HepG2 (cell line): ENCODE results near the gene SYT17. TPM values are rescaled to one million over a fixed set of nuclear protein-coding genes. Genes with fewer than 3 reads are reported as not detected.

Experiments
- AHR ChIP-seq: IDR thresholded peaks from 2 replicates; pipeline ENCODE4 v1.6.1; 2018; ENCODE audit warnings: missing genetic modification reagents, missing compliant biosample characterization
- HMGXB3 ChIP-seq: sonication (generic); formaldehyde crosslinking; IDR thresholded peaks from 2 replicates; pipeline ENCODE4 v1.4.0; 2020; ENCODE audit warnings: missing genetic modification reagents, borderline replicate concordance
- MIXL1 ChIP-seq: IDR thresholded peaks from 2 replicates; pipeline ENCODE4 v1.6.1; 2016
- PAXIP1 ChIP-seq: sonication (generic); formaldehyde crosslinking; conservative IDR thresholded peaks from 2 replicates; pipeline ENCODE4 v1.4.0; 2020; ENCODE audit warnings: mild to moderate bottlenecking, missing genetic modification reagents, moderate library complexity
- POGZ ChIP-seq: sonication (generic); formaldehyde crosslinking; IDR thresholded peaks from 2 replicates; pipeline ENCODE4 v1.4.0; 2020; ENCODE audit warnings: mild to moderate bottlenecking, missing genetic modification reagents
- SP4 ChIP-seq: sonication (generic); formaldehyde crosslinking; IDR thresholded peaks from 2 replicates; pipeline ENCODE4 v1.8.1; 2023; ENCODE audit warnings: mild to moderate bottlenecking, missing genetic modification reagents
- ZFP1 ChIP-seq: IDR thresholded peaks from 2 replicates; pipeline ENCODE4 v1.6.1; 2016
- ZNF446 ChIP-seq: sonication (generic); formaldehyde crosslinking; IDR thresholded peaks from 2 replicates; pipeline ENCODE4 v1.5.0; 2020; ENCODE audit warnings: mild to moderate bottlenecking, missing genetic modification reagents
- ZNF674 ChIP-seq: sonication (generic); formaldehyde crosslinking; IDR thresholded peaks from 2 replicates; pipeline ENCODE4 v1.5.0; 2020; ENCODE audit warnings: low read depth, mild to moderate bottlenecking, missing genetic modification reagents
- ZNF713 ChIP-seq: sonication (generic); formaldehyde crosslinking; IDR thresholded peaks from 2 replicates; pipeline ENCODE4 v1.4.0; 2020; ENCODE audit warnings: mild to moderate bottlenecking, missing genetic modification reagents
- ZSCAN20 ChIP-seq: sonication (generic); formaldehyde crosslinking; IDR thresholded peaks from 2 replicates; pipeline ENCODE4 v1.4.0; 2020; ENCODE audit warnings: missing genetic modification reagents, mild to moderate bottlenecking, borderline replicate concordance
- polyA plus RNA-seq, 8 experiments: library from polyadenylated mRNA; depleted of rRNA in 3 of 8; stranded (reverse) in 7 of 8; unstranded in 1 of 8; fragments of >200 nt; fragmentation: Illumina TruSeq in 4 of 8; extraction: Trizol in 4 of 8; gene quantifications; 2 replicates each; pipeline versions ENCODE4 v1.2.1 to v1.2.3, GENCODE V29; 2011 to 2016; ENCODE audit warnings: low read depth in 4 of 8, missing spikeins in 1 of 8, mixed read lengths in 1 of 8; ENCODE audit not compliant: insufficient read depth in 1 of 8
- total RNA-seq, 5 experiments: library from RNA; depleted of rRNA; stranded (reverse); fragments of >200 nt; fragmentation: Illumina TruSeq; extraction: Trizol; gene quantifications; 2 replicates each; pipeline ENCODE4 v1.2.3, GENCODE V29; 2016; ENCODE audit warnings: low read depth in 1 of 5
- TF ChIP-seq, protein P1 (sequence below): sonication (generic); formaldehyde crosslinking; IDR thresholded peaks from 2 replicates; pipeline ENCODE4 v1.9.0; 2021; ENCODE audit warnings: missing genetic modification reagents, mild to moderate bottlenecking, borderline replicate concordance
- TF ChIP-seq, protein P2 (sequence below): sonication (generic); formaldehyde crosslinking; IDR thresholded peaks from 2 replicates; pipeline ENCODE4 v1.4.0; 2020; ENCODE audit warnings: missing genetic modification reagents
- TF ChIP-seq, protein P3 (sequence below): sonication (generic); formaldehyde crosslinking; IDR thresholded peaks from 2 replicates; pipeline ENCODE4 v1.4.0; 2020; ENCODE audit warnings: mild to moderate bottlenecking, missing genetic modification reagents
- TF ChIP-seq, protein P4 (sequence below): sonication (generic); formaldehyde crosslinking; IDR thresholded peaks from 2 replicates; pipeline ENCODE4 v1.4.0; 2020; ENCODE audit warnings: missing genetic modification reagents, borderline replicate concordance

SYT17 gene
- total and polyA plus RNA-seq, 2 of the 13 experiments (the other 11 are each of a cell fraction or from before 2014, with no cell fraction given) = 0.44 TPM; not detected in 1

GRCh38 chr16:19123535-19124178 is 44.4 kb upstream of the SYT17 start (continued):
- TF ChIP-seq ZNF674 (CRISPR knock-in tag) (no peak), SP4 (no peak), ZNF446 (CRISPR knock-in tag) (no peak), AHR (no peak), MIXL1 (CRISPR knock-in tag) (peak; percentile 62; the same call in 1 of the 2 replicates), ZNF713 (CRISPR knock-in tag) (no peak), ZSCAN20 (CRISPR knock-in tag) (no peak), PAXIP1 (CRISPR knock-in tag) (peak; percentile 79), ZFP1 (no peak), HMGXB3 (CRISPR knock-in tag) (0 out of 2 replicates have a peak, but pooled peaks have one; percentile 54), POGZ (CRISPR knock-in tag) (peak; percentile 77; the same call in 1 of the 2 replicates)
- TF ChIP-seq, protein P1, sequence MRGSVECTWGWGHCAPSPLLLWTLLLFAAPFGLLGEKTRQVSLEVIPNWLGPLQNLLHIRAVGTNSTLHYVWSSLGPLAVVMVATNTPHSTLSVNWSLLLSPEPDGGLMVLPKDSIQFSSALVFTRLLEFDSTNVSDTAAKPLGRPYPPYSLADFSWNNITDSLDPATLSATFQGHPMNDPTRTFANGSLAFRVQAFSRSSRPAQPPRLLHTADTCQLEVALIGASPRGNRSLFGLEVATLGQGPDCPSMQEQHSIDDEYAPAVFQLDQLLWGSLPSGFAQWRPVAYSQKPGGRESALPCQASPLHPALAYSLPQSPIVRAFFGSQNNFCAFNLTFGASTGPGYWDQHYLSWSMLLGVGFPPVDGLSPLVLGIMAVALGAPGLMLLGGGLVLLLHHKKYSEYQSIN = no peak
- TF ChIP-seq, protein P2, sequence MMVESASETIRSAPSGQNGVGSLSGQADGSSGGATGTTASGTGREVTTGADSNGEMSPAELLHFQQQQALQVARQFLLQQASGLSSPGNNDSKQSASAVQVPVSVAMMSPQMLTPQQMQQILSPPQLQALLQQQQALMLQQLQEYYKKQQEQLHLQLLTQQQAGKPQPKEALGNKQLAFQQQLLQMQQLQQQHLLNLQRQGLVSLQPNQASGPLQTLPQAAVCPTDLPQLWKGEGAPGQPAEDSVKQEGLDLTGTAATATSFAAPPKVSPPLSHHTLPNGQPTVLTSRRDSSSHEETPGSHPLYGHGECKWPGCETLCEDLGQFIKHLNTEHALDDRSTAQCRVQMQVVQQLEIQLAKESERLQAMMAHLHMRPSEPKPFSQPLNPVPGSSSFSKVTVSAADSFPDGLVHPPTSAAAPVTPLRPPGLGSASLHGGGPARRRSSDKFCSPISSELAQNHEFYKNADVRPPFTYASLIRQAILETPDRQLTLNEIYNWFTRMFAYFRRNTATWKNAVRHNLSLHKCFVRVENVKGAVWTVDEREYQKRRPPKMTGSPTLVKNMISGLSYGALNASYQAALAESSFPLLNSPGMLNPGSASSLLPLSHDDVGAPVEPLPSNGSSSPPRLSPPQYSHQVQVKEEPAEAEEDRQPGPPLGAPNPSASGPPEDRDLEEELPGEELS (CRISPR knock-in tag) = peak; percentile 40; the same call in 1 of the 2 replicates
- TF ChIP-seq, protein P3, sequence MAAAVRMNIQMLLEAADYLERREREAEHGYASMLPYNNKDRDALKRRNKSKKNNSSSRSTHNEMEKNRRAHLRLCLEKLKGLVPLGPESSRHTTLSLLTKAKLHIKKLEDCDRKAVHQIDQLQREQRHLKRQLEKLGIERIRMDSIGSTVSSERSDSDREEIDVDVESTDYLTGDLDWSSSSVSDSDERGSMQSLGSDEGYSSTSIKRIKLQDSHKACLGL (CRISPR knock-in tag) = no peak
- TF ChIP-seq, protein P4, sequence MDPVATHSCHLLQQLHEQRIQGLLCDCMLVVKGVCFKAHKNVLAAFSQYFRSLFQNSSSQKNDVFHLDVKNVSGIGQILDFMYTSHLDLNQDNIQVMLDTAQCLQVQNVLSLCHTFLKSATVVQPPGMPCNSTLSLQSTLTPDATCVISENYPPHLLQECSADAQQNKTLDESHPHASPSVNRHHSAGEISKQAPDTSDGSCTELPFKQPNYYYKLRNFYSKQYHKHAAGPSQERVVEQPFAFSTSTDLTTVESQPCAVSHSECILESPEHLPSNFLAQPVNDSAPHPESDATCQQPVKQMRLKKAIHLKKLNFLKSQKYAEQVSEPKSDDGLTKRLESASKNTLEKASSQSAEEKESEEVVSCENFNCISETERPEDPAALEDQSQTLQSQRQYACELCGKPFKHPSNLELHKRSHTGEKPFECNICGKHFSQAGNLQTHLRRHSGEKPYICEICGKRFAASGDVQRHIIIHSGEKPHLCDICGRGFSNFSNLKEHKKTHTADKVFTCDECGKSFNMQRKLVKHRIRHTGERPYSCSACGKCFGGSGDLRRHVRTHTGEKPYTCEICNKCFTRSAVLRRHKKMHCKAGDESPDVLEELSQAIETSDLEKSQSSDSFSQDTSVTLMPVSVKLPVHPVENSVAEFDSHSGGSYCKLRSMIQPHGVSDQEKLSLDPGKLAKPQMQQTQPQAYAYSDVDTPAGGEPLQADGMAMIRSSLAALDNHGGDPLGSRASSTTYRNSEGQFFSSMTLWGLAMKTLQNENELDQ = no peak
